Chondrocyte (in vitro differentiated cells): Measurements from ENCODE around the gene EVA1A. TPM values are rescaled to one million over a fixed set of nuclear protein-coding genes. Genes with fewer than 3 reads are reported as not detected.

Experiments
- DNase-seq: peaks from one replicate; pipeline ENCODE4 v3.0.0; 2021; ENCODE audit warnings: mixed read lengths, low spot score
- H3K27ac Mint-ChIP-seq: one replicate; pipeline ENCODE4 v1.8.0; 2021; ENCODE audit warnings: mild to moderate bottlenecking, moderate library complexity, mixed read lengths; ENCODE audit not compliant: unreplicated experiment
- H3K27me3 Mint-ChIP-seq: 2 replicates; pipeline ENCODE4 v1.8.0; 2021; ENCODE audit warnings: low read depth, mixed read lengths
- H3K36me3 Mint-ChIP-seq: 2 replicates; pipeline ENCODE4 v1.8.0; 2021; ENCODE audit warnings: low read depth, mixed read lengths
- H3K4me1 Mint-ChIP-seq: 2 replicates; pipeline ENCODE4 v1.8.0; 2021; ENCODE audit warnings: low read depth, mild to moderate bottlenecking, mixed read lengths
- H3K4me3 Mint-ChIP-seq: one replicate; pipeline ENCODE4 v1.8.0; 2021; ENCODE audit warnings: mild to moderate bottlenecking, moderate library complexity, mixed read lengths; ENCODE audit not compliant: unreplicated experiment
- H3K9me3 Mint-ChIP-seq: 2 replicates; pipeline ENCODE4 v1.8.0; 2021; ENCODE audit warnings: low read depth, mixed read lengths
- total RNA-seq: library from RNA; stranded (reverse); gene quantifications from 3 replicates; pipeline ENCODE4 v1.2.1, GENCODE V29; 2021
- TF ChIP-seq, protein P1 (sequence below): fragments of 200-600 bp; sonication (generic); IDR thresholded peaks from 2 replicates; pipeline ENCODE4 v1.5.0; 2021; ENCODE audit warnings: antibody characterized with exemption, mild to moderate bottlenecking, moderate library complexity

Gene EVA1A
- total RNA-seq, 1 donor from 2014 or later: 19.8 TPM

DNA sequence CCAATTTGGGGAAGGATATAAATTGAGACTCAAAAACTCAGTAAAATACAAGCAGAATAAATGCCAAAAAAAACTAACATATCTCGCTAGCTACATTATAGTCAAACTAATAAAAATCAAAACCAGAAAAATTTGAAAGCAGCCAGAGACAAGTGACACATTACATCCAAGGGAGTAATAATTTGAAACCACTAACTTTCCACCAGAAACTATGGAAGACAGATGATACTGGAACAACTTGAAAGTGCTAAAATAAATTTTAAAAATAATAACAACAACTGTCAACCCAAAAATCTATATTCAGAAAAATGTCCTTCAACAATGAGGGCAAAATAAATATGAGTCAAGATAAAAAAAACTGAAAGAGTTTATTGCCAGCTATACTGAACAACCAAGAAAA, 110.7 kb downstream of the EVA1A start:
- Mint-ChIP-seq H3K9me3 (peaks cover 11% of the 10 kb centered on the region), H3K27ac (no peak overlapping the region), H3K36me3 (peaks cover 2% of the 10 kb centered on the region), H3K4me3 (no peak overlapping the region), H3K27me3 (no peaks in the 10 kb centered on the region), H3K4me1 (no peaks in the 10 kb centered on the region)
- DNase-seq: no peak
- TF ChIP-seq, protein P1, sequence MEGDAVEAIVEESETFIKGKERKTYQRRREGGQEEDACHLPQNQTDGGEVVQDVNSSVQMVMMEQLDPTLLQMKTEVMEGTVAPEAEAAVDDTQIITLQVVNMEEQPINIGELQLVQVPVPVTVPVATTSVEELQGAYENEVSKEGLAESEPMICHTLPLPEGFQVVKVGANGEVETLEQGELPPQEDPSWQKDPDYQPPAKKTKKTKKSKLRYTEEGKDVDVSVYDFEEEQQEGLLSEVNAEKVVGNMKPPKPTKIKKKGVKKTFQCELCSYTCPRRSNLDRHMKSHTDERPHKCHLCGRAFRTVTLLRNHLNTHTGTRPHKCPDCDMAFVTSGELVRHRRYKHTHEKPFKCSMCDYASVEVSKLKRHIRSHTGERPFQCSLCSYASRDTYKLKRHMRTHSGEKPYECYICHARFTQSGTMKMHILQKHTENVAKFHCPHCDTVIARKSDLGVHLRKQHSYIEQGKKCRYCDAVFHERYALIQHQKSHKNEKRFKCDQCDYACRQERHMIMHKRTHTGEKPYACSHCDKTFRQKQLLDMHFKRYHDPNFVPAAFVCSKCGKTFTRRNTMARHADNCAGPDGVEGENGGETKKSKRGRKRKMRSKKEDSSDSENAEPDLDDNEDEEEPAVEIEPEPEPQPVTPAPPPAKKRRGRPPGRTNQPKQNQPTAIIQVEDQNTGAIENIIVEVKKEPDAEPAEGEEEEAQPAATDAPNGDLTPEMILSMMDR: no peak

GRCh38 chr2:75447176-75447575, 113.6 kb downstream of the EVA1A start:
- no peak for DNase-seq
- no peak overlapping the region for H3K27ac Mint-ChIP-seq
- no peaks in the 10 kb centered on the region for H3K27me3 Mint-ChIP-seq
- H3K4me1 Mint-ChIP-seq: no peaks in the 10 kb centered on the region
- TF ChIP-seq, protein P1: no peak
- peaks cover 2% of the 10 kb centered on the region for H3K36me3 Mint-ChIP-seq
- H3K4me3 Mint-ChIP-seq: no peak overlapping the region
- peaks cover 11% of the 10 kb centered on the region for H3K9me3 Mint-ChIP-seq

Other genes with a start within 250 kb of the EVA1A start
- gene MRPL19, start 85.8 kb upstream of the EVA1A start, total RNA-seq: 43.5 to 52.3 TPM (median 47.8 TPM) in 3 replicates
- gene GCFC2, start 150.0 kb upstream of the EVA1A start, total RNA-seq: 9.2 to 15.0 TPM (median 10.7 TPM) in 3 replicates